Ishikawa (cell line): Measurements from ENCODE around the gene ICOSLG.

ENCODE experiments used
- CEBPB ChIP-seq: IDR thresholded peaks from 2 replicates; pipeline ENCODE4 v1.6.1; 2012
- CREB1 ChIP-seq: IDR thresholded peaks from 2 replicates; pipeline ENCODE4 v1.6.1; 2012; ENCODE audit warnings: low read depth
- EGR1 ChIP-seq: IDR thresholded peaks from 2 replicates; pipeline ENCODE4 v1.6.1; 2012
- EP300 ChIP-seq: IDR thresholded peaks from 2 replicates; pipeline ENCODE4 v1.6.1; 2012; ENCODE audit warnings: borderline replicate concordance
- FOXM1 ChIP-seq: IDR thresholded peaks from 2 replicates; pipeline ENCODE4 v1.6.1; 2012; ENCODE audit warnings: low read depth, borderline replicate concordance
- NFIC ChIP-seq: IDR thresholded peaks from 2 replicates; pipeline ENCODE4 v1.6.1; 2012
- RAD21 ChIP-seq: IDR thresholded peaks from 2 replicates; pipeline ENCODE4 v1.6.1; 2012; ENCODE audit warnings: low read depth
- TAF1 ChIP-seq: IDR thresholded peaks from 2 replicates; pipeline ENCODE4 v1.6.1; 2012; ENCODE audit warnings: low read depth, mild to moderate bottlenecking
- TCF12 ChIP-seq: IDR thresholded peaks from 2 replicates; pipeline ENCODE4 v1.6.1; 2012; ENCODE audit warnings: low read depth
- TEAD4 ChIP-seq: IDR thresholded peaks from 2 replicates; pipeline ENCODE4 v1.6.1; 2012
- YY1 ChIP-seq: IDR thresholded peaks from 2 replicates; pipeline ENCODE4 v1.6.1; 2012; ENCODE audit warnings: low read depth
- ZBTB7A ChIP-seq: IDR thresholded peaks from 2 replicates; pipeline ENCODE4 v1.6.1; 2012; ENCODE audit warnings: low read depth
- TF ChIP-seq, protein P1 (sequence below): IDR thresholded peaks from 2 replicates; pipeline ENCODE4 v1.6.1; 2012; ENCODE audit warnings: low read depth, mild to moderate bottlenecking
- TF ChIP-seq, protein P2 (sequence below): IDR thresholded peaks from 2 replicates; pipeline ENCODE4 v1.6.1; 2012
- TF ChIP-seq, protein P3 (sequence below): IDR thresholded peaks from 2 replicates; pipeline ENCODE4 v1.6.1; 2012

Gene ICOSLG

DNA sequence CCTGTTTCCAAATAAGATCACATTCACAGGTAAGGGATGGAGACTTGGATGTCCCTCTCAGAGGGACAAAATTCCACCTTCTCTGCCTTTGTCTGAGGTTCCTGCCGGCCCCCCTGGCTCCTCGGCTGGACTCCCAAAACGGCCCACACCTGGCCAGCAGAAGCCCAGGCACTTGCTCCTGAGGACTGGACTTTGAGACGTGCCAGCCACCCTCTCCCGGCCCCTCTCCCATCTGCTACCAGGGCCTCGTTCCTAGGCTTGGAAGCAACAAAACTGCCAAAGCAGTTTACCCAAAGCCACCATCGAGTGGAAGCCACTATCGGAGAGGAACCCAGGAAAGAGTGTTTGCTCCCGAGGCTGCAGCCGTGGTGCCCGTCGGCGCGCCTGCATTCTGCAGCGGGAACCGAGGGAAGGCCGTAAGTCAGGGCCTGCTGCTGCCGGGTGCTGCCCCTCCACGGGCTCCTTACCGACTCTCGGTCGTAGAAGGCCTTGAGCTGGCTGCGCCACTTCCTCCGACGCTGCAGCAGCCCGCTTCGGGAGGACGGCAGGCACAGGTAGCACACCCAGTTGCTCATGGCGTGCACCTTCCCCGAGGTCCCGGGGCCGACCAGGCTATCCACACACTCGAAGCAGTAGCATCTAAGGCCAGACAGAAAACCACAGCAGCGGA is 17.4 kb upstream of the ICOSLG start:
- TF ChIP-seq TCF12 (no peak), TEAD4 (no peak), YY1 (no peak), EP300 (no peak), NFIC (no peak), EGR1 (no peak), CEBPB (no peak)
- TF ChIP-seq, protein P1, sequence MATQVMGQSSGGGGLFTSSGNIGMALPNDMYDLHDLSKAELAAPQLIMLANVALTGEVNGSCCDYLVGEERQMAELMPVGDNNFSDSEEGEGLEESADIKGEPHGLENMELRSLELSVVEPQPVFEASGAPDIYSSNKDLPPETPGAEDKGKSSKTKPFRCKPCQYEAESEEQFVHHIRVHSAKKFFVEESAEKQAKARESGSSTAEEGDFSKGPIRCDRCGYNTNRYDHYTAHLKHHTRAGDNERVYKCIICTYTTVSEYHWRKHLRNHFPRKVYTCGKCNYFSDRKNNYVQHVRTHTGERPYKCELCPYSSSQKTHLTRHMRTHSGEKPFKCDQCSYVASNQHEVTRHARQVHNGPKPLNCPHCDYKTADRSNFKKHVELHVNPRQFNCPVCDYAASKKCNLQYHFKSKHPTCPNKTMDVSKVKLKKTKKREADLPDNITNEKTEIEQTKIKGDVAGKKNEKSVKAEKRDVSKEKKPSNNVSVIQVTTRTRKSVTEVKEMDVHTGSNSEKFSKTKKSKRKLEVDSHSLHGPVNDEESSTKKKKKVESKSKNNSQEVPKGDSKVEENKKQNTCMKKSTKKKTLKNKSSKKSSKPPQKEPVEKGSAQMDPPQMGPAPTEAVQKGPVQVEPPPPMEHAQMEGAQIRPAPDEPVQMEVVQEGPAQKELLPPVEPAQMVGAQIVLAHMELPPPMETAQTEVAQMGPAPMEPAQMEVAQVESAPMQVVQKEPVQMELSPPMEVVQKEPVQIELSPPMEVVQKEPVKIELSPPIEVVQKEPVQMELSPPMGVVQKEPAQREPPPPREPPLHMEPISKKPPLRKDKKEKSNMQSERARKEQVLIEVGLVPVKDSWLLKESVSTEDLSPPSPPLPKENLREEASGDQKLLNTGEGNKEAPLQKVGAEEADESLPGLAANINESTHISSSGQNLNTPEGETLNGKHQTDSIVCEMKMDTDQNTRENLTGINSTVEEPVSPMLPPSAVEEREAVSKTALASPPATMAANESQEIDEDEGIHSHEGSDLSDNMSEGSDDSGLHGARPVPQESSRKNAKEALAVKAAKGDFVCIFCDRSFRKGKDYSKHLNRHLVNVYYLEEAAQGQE: no peak
- TF ChIP-seq, protein P2, sequence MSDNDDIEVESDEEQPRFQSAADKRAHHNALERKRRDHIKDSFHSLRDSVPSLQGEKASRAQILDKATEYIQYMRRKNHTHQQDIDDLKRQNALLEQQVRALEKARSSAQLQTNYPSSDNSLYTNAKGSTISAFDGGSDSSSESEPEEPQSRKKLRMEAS: no peak
- TF ChIP-seq, protein P3, sequence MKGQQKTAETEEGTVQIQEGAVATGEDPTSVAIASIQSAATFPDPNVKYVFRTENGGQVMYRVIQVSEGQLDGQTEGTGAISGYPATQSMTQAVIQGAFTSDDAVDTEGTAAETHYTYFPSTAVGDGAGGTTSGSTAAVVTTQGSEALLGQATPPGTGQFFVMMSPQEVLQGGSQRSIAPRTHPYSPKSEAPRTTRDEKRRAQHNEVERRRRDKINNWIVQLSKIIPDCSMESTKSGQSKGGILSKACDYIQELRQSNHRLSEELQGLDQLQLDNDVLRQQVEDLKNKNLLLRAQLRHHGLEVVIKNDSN: no peak

DNA sequence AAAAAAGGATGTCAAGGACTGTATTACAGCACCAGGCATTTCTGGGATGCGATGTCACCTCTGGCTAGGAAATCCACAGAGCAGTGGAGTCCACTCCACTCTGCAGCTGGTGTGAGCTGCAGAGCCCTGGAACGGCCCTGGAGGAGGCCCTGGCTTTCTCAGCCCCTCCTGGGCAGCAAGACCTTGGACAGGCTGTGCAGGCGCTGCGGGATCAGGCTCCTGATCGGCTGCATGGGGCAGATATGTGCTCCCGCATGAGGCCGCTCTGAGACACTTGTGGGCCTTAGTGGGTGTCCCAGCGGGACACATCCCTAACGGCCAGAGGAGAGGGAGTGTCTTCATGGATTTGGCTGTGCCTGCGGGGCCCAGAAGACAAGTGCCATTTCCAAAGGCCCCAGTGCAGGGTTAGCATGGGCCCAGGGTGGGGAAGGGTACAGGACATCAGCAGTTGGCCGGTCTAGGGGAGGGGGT is 14.8 kb upstream of the ICOSLG start:
- TF ChIP-seq YY1 (no peak), TAF1 (no peak), CEBPB (no peak), RAD21 (no peak), TCF12 (no peak), NFIC (no peak), CREB1 (no peak), ZBTB7A (no peak), FOXM1 (no peak), EGR1 (no peak), EP300 (no peak), TEAD4 (no peak)
- TF ChIP-seq, protein P1: no peak
- TF ChIP-seq, protein P2: no peak
- TF ChIP-seq, protein P3: no peak

DNA sequence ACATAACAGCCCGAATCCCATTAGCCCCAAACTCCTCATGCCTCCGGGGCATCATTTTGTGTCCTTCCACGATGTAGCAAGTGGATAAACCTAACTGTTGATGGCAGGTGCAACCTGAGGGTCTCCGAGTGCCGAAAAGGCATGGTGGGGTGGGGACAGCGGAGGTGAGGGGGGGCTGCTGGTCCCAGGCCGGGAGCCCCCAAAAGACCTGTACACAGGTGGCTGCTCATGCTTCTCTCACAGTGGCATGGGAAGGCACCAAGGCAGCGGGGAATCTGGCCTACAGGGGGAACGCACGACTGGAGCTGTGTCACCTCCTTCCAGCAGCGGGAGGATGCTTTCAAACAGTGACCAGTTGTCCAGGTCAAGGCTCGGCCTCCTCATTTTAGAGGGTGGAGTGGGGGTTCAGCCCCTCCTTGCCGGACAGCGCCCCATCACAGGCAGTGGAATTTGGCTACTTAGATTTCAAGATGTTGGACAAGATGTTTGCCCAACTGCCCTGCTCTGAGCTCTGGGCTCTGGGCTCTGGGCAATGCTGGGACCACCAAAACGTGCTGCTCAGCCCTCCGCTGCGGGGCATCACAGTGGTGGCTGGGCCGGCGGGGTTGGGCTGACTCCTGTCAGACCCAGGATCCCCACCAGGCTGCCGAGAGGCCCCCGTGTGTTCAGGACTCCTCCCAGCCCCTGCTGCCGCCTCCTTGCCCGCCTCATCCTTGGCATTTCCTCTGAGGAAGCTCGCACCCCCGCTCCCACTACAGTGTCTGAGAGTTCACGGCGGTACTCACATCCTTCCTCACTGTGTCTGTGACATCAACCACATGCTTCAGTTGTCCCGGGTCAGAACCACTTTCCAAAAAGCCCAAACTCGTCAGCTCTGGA is 13.3 kb upstream of the ICOSLG start:
- TF ChIP-seq CEBPB: no peak
- TF ChIP-seq, protein P1: peak; percentile 16; the same call in 1 of the 2 replicates

DNA sequence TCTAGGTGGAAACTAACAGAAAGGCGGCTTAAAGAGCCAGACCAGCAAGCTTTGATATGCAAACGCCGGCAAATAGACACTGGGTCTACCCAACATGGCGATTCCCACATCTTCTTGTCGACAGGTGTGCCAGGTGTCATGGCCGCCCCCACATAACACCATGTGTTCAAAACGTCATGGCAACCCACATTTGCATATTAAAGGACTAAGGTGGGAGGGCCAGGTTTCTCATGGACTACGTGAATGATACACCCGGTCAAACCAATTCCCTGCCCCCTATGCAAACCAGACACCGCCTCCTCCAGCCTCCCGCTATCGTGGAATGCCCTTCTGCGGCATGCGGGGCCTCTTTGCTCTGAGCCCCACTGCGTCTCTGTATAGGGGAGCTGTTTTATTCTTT is 41.3 kb downstream of the ICOSLG start:
- TF ChIP-seq EP300 (no peak), FOXM1 (no peak), TAF1 (no peak), EGR1 (no peak), YY1 (no peak), CREB1 (no peak), RAD21 (no peak), CEBPB (no peak), NFIC (no peak), TCF12 (no peak), TEAD4 (no peak), ZBTB7A (no peak)
- TF ChIP-seq, protein P3: no peak
- TF ChIP-seq, protein P2: no peak
- TF ChIP-seq, protein P1: no peak
